Measurements from ENCODE around the gene IFI6.

DNA sequence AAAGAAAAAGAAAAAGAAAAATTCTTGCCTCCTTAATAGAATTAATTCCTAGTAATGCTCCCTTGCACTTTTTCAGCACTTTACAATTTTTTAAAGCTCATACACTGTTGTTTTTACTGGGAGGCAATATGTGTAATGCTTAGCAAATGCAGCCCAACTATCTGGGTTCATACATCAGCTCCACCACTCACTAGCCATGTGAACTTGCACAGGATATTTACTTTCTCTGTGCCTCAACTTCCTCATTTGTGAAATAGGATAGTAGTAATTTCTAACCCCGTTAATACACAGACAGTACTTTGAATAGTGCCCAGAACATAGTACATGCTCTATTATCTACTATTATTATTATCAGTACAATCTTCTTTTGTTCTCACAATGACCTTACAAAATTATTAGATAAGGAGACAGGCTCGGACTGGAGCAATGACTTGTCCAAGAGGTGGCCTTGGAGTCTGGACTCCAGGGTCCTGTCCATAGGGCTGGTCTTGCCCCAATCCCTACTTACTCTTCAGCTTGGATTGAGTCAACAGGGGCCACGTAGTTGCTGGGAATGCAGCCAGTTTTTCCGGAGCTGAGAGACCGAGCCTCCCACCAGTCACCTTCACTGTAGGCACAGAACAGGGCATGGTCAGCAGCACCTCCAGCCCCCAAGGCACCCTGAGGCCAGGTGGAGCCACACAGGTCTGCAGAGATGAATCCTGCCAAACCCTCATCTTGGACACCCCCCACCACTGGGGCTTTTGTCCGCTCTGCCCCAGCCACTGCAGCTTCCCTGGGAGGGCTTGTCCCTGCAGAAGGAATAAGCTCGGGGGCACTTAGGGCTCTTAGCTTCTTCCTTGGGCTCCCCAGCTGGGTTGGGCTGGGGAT lies 50.7 kb downstream of the IFI6 start:
- TF ChIP-seq, protein P1, sequence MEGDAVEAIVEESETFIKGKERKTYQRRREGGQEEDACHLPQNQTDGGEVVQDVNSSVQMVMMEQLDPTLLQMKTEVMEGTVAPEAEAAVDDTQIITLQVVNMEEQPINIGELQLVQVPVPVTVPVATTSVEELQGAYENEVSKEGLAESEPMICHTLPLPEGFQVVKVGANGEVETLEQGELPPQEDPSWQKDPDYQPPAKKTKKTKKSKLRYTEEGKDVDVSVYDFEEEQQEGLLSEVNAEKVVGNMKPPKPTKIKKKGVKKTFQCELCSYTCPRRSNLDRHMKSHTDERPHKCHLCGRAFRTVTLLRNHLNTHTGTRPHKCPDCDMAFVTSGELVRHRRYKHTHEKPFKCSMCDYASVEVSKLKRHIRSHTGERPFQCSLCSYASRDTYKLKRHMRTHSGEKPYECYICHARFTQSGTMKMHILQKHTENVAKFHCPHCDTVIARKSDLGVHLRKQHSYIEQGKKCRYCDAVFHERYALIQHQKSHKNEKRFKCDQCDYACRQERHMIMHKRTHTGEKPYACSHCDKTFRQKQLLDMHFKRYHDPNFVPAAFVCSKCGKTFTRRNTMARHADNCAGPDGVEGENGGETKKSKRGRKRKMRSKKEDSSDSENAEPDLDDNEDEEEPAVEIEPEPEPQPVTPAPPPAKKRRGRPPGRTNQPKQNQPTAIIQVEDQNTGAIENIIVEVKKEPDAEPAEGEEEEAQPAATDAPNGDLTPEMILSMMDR (conservative IDR thresholded peaks at IDR 0.05 in 1 of 2, IDR thresholded peaks at IDR 0.05 in 1 of 2; ENCODE audit: low read depth in 1 of 2, low read length in 2 of 2), result no peak
- no peak for TF ChIP-seq EZH2 (IDR thresholded peaks at IDR 0.05; ENCODE audit: low read length, missing control alignments)

Measured in fibroblast of lung (primary cell).